Testis (tissue), 2 donors: ENCODE results near the gene TECR.

Experiments
- POLR2A ChIP-seq: fragments of 450-650 bp; IDR thresholded peaks from one replicate; pipeline ENCODE4 v1.6.1; 2017; ENCODE audit warnings: antibody characterized with exemption, mild to moderate bottlenecking, moderate library complexity
- TF ChIP-seq, protein P1 (sequence below), 3 experiments: fragments of 450-650 bp in 2 of 3; fragments of 200-600 bp in 1 of 3; sonication (generic) in 1 of 3; IDR thresholded peaks; one replicate each; pipeline ENCODE4 v1.5.1; 2016 to 2019; ENCODE audit warnings: antibody characterized with exemption in 3 of 3, mild to moderate bottlenecking in 2 of 3, moderate library complexity in 1 of 3

GRCh38 chr19:14494411-14494810 is 35.0 kb upstream of the TECR start:
- TF ChIP-seq, protein P1, sequence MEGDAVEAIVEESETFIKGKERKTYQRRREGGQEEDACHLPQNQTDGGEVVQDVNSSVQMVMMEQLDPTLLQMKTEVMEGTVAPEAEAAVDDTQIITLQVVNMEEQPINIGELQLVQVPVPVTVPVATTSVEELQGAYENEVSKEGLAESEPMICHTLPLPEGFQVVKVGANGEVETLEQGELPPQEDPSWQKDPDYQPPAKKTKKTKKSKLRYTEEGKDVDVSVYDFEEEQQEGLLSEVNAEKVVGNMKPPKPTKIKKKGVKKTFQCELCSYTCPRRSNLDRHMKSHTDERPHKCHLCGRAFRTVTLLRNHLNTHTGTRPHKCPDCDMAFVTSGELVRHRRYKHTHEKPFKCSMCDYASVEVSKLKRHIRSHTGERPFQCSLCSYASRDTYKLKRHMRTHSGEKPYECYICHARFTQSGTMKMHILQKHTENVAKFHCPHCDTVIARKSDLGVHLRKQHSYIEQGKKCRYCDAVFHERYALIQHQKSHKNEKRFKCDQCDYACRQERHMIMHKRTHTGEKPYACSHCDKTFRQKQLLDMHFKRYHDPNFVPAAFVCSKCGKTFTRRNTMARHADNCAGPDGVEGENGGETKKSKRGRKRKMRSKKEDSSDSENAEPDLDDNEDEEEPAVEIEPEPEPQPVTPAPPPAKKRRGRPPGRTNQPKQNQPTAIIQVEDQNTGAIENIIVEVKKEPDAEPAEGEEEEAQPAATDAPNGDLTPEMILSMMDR (IDR thresholded peaks at IDR 0.05): no peak
- TF ChIP-seq POLR2A: no peak
